H9 (cell line): Measurements from ENCODE around the gene SPEG. TPM values are rescaled to one million over a fixed set of nuclear protein-coding genes. Genes with fewer than 3 reads are reported as not detected.

ENCODE experiments used
- DNase-seq: peaks from one replicate; pipeline ENCODE4 v3.0.0-alpha.2; 2017
- H2AFZ ChIP-seq: one replicate; pipeline ENCODE4 v1.6.1; 2013; ENCODE audit warnings: mild to moderate bottlenecking, low read length, control low read depth, moderate library complexity
- H2AK5ac ChIP-seq: 2 replicates; pipeline ENCODE4 v1.6.1; 2013; ENCODE audit warnings: low read length, control low read depth, mixed read lengths; ENCODE audit not compliant: insufficient read length
- H2BK120ac ChIP-seq: one replicate; pipeline ENCODE4 v1.6.1; 2013; ENCODE audit warnings: low read depth, mild to moderate bottlenecking, low read length, control low read depth, inconsistent platforms; ENCODE audit not compliant: poor library complexity, severe bottlenecking
- H2BK12ac ChIP-seq: 2 replicates; pipeline ENCODE4 v1.6.1; 2013; ENCODE audit warnings: low read length, control low read depth, mixed read lengths, low read depth; ENCODE audit not compliant: insufficient read length
- H2BK15ac ChIP-seq: 2 replicates; pipeline ENCODE4 v1.6.1; 2013; ENCODE audit warnings: low read depth, low read length, control low read depth
- H2BK20ac ChIP-seq: one replicate; pipeline ENCODE4 v1.6.1; 2013; ENCODE audit warnings: low read depth, mild to moderate bottlenecking, low read length, control low read depth, inconsistent platforms; ENCODE audit not compliant: poor library complexity, severe bottlenecking
- H2BK5ac ChIP-seq: 2 replicates; pipeline ENCODE4 v1.6.1; 2013; ENCODE audit warnings: low read length, control low read depth, mixed read lengths; ENCODE audit not compliant: insufficient read length
- H3K14ac ChIP-seq: 2 replicates; pipeline ENCODE4 v1.6.1; 2013; ENCODE audit warnings: low read length, control low read depth; ENCODE audit not compliant: insufficient read depth
- H3K18ac ChIP-seq: 2 replicates; pipeline ENCODE4 v1.6.1; 2013; ENCODE audit warnings: low read depth, mild to moderate bottlenecking, mixed read lengths, low read length, control low read depth; ENCODE audit not compliant: insufficient read length
- H3K23ac ChIP-seq: 2 replicates; pipeline ENCODE4 v1.6.1; 2013; ENCODE audit warnings: low read length, control low read depth, mixed read lengths, low read depth; ENCODE audit not compliant: insufficient read length
- H3K23me2 ChIP-seq: 2 replicates; pipeline ENCODE4 v1.6.1; 2013; ENCODE audit warnings: low read depth, mild to moderate bottlenecking, mixed read lengths, low read length, control low read depth; ENCODE audit not compliant: insufficient read length, poor library complexity, severe bottlenecking
- H3K27ac ChIP-seq: 2 replicates; pipeline ENCODE4 v1.5.1; 2013; ENCODE audit warnings: low read length, control low read depth, mixed read lengths, low read depth; ENCODE audit not compliant: insufficient read length
- H3K27me3 ChIP-seq: 2 replicates; pipeline ENCODE4 v1.6.1; 2013; ENCODE audit warnings: low read length, control low read depth, inconsistent platforms; ENCODE audit not compliant: insufficient read depth
- H3K4ac ChIP-seq: 2 replicates; pipeline ENCODE4 v1.6.1; 2013; ENCODE audit warnings: low read depth, mild to moderate bottlenecking, control low read depth, inconsistent platforms, low read length, moderate library complexity
- H3K4me1 ChIP-seq: 2 replicates; pipeline ENCODE4 v1.6.1; 2013; ENCODE audit warnings: low read length, control low read depth, inconsistent platforms; ENCODE audit not compliant: insufficient read depth
- H3K4me2 ChIP-seq: 2 replicates; pipeline ENCODE4 v1.6.1; 2013; ENCODE audit warnings: low read length, control low read depth, mixed read lengths; ENCODE audit not compliant: insufficient read length, insufficient read depth
- H3K56ac ChIP-seq: 2 replicates; pipeline ENCODE4 v1.6.1; 2013; ENCODE audit warnings: low read depth, mild to moderate bottlenecking, mixed read lengths, low read length, control low read depth; ENCODE audit not compliant: insufficient read length
- H3K79me1 ChIP-seq: 2 replicates; pipeline ENCODE4 v1.6.1; 2013; ENCODE audit warnings: low read depth, mild to moderate bottlenecking, moderate library complexity, low read length, control low read depth, inconsistent platforms; ENCODE audit not compliant: insufficient read depth, poor library complexity, severe bottlenecking
- H3K79me2 ChIP-seq: 2 replicates; pipeline ENCODE4 v1.6.1; 2013; ENCODE audit warnings: low read length, control low read depth, inconsistent platforms; ENCODE audit not compliant: insufficient read depth
- H3K9ac ChIP-seq: 2 replicates; pipeline ENCODE4 v1.6.1; 2013; ENCODE audit warnings: low read length, control low read depth, mixed read lengths; ENCODE audit not compliant: insufficient read length; ENCODE audit errors: extremely low read depth
- H3K9me3 ChIP-seq: one replicate; pipeline ENCODE4 v1.6.1; 2013; ENCODE audit warnings: low read depth, low read length, inconsistent platforms; ENCODE audit not compliant: control insufficient read depth
- H3T11ph ChIP-seq: one replicate; pipeline ENCODE4 v1.6.1; 2013; ENCODE audit warnings: mild to moderate bottlenecking, low read length, control low read depth, inconsistent platforms
- H4K20me1 ChIP-seq: one replicate; pipeline ENCODE4 v1.6.1; 2013; ENCODE audit not compliant: control insufficient read depth, insufficient read length, insufficient read depth
- H4K5ac ChIP-seq: 2 replicates; pipeline ENCODE4 v1.6.1; 2013; ENCODE audit warnings: low read depth, mild to moderate bottlenecking, mixed read lengths, low read length, control low read depth; ENCODE audit not compliant: insufficient read length
- H4K8ac ChIP-seq: replicated peaks from 2 replicates; pipeline ENCODE4 v1.6.1; 2013; ENCODE audit warnings: low read length, control low read depth, mixed read lengths, low read depth; ENCODE audit not compliant: insufficient read length
- H4K91ac ChIP-seq: 2 replicates; pipeline ENCODE4 v1.6.1; 2013; ENCODE audit warnings: low read depth, mild to moderate bottlenecking, moderate library complexity, mixed read lengths, low read length, control low read depth; ENCODE audit not compliant: insufficient read length
- H3K27ac Mint-ChIP-seq, 3 experiments: 2 replicates in 2 of 3; 3 replicates in 1 of 3; pipeline ENCODE4 v1.8.0; 2020 to 2021; ENCODE audit warnings: mixed read lengths in 3 of 3, mild to moderate bottlenecking in 1 of 3, moderate library complexity in 1 of 3
- H3K27me3 Mint-ChIP-seq: 2 replicates; pipeline ENCODE4 v1.8.0; 2021; ENCODE audit warnings: low read depth, mild to moderate bottlenecking, moderate library complexity, mixed read lengths
- H3K36me3 Mint-ChIP-seq, 3 experiments: 2 replicates in 2 of 3; 3 replicates in 1 of 3; pipeline ENCODE4 v1.8.0; 2020 to 2021; ENCODE audit warnings: low read depth in 3 of 3, mixed read lengths in 3 of 3; ENCODE audit not compliant: insufficient read depth in 1 of 3
- H3K4me1 Mint-ChIP-seq, 2 experiments: 2 replicates each; pipeline ENCODE4 v1.8.0; 2020; ENCODE audit warnings: mixed read lengths in 2 of 2
- H3K4me3 Mint-ChIP-seq, 2 experiments: 2 replicates in 1 of 2; 3 replicates in 1 of 2; pipeline ENCODE4 v1.8.0; 2020 to 2021; ENCODE audit warnings: mild to moderate bottlenecking in 2 of 2, mixed read lengths in 2 of 2, moderate library complexity in 1 of 2
- H3K9me3 Mint-ChIP-seq, 2 experiments: 2 replicates in 1 of 2; 3 replicates in 1 of 2; pipeline ENCODE4 v1.8.0; 2020; ENCODE audit warnings: mild to moderate bottlenecking in 2 of 2, mixed read lengths in 2 of 2, moderate library complexity in 1 of 2
- CTCF ChIP-seq: fragments of 200-600 bp; sonication (generic); conservative IDR thresholded peaks from 3 replicates; pipeline ENCODE4 v1.8.0; 2021; ENCODE audit warnings: antibody characterized with exemption, mild to moderate bottlenecking
- WGBS: extraction: QIAGEN DNeasy Blood & Tissue Kit; methylation state at CpG from one replicate; pipeline ENCODE4 v1.1.7; 2013; ENCODE audit warnings: missing lambda C conversion rate, low lambda C conversion rate, mixed read lengths; ENCODE audit not compliant: insufficient read length; ENCODE audit errors: extremely low coverage; 5-methylcytosine and 5-hydroxymethylcytosine counted together
- total RNA-seq: library from RNA; stranded (reverse); gene quantifications from 2 replicates; pipeline ENCODE4 v1.2.1, GENCODE V29; 2021

The SPEG gene
- total RNA-seq, 1 experiment from 2014 or later: 23.7 TPM

GRCh38 chr2:219521066-219521880, 86.6 kb downstream of the SPEG start:
- Mint-ChIP-seq H3K4me3 (peak overlapping the region; percentile 4 to 53; a peak in 3 of 5 replicates), H3K27me3 (peaks cover 49% of the 10 kb centered on the region), H3K9me3 (no peaks in the 10 kb centered on the region; a peak in 1 of 5 replicates), H3K36me3 (no peaks in the 10 kb centered on the region; a peak in 1 of 7 replicates), H3K27ac (peak overlapping the region; percentile 33 to 80 (median 76); a peak in 3 of 7 replicates), H3K4me1 (peaks cover 44 to 69% of the 10 kb centered on the region in 2 experiments)
- Histone ChIP-seq H4K8ac (no peak overlapping the region), H2BK20ac (no peak overlapping the region), H3K56ac (no peak overlapping the region), H3K18ac (no peak overlapping the region), H3K14ac (no peak overlapping the region), H3K23ac (no peak overlapping the region), H3K79me1 (no peaks in the 10 kb centered on the region), H4K5ac (no peak overlapping the region), H3K4me1 (peaks cover 9% of the 10 kb centered on the region; the same call in 1 of the 2 replicates), H3K79me2 (no peaks in the 10 kb centered on the region), H4K20me1 (no peaks in the 10 kb centered on the region), H3T11ph (no peak overlapping the region), H3K4ac (no peak overlapping the region), H2AK5ac (no peak overlapping the region), H2BK5ac (no peak overlapping the region), H3K23me2 (peaks cover 4% of the 10 kb centered on the region), H4K91ac (no peak overlapping the region), H3K27me3 (peaks cover 8% of the 10 kb centered on the region; the same call in 1 of the 2 replicates), H3K4me2 (no peak overlapping the region), H2BK12ac (no peak overlapping the region), H2BK120ac (no peak overlapping the region), H2AFZ (no peak overlapping the region), H3K9me3 (no peaks in the 10 kb centered on the region), H2BK15ac (no peak overlapping the region), H3K27ac (no peak overlapping the region), H3K9ac (no peak overlapping the region)
- no CpG with 5 or more reads among the region's 14 CpGs for WGBS
- peak; percentile 84 for TF ChIP-seq CTCF
- peak; percentile 88 for DNase-seq
